GM13976 (cell line): ENCODE results near the gene NOXA1.

Experiments
- DNase-seq: peaks from one replicate; pipeline ENCODE4 v3.0.0; 2012; ENCODE audit warnings: low spot score
- in situ Hi-C: fragments of 300-500 bp; cut with MboI; formaldehyde crosslinking; loops from one replicate; pipeline ENCODE4 v1.12.0; 2022; ENCODE audit warnings: low sequenced_read_pairs, mixed read lengths, inconsistent platforms; ENCODE audit not compliant: unreplicated experiment
- TF ChIP-seq, protein P1 (sequence below): IDR thresholded peaks from 2 replicates; pipeline ENCODE4 v1.5.1; 2012; ENCODE audit warnings: borderline replicate concordance, mild to moderate bottlenecking; ENCODE audit not compliant: insufficient read depth; ENCODE audit errors: extremely low read depth, missing control alignments, control extremely low read depth

NOXA1 gene

DNA sequence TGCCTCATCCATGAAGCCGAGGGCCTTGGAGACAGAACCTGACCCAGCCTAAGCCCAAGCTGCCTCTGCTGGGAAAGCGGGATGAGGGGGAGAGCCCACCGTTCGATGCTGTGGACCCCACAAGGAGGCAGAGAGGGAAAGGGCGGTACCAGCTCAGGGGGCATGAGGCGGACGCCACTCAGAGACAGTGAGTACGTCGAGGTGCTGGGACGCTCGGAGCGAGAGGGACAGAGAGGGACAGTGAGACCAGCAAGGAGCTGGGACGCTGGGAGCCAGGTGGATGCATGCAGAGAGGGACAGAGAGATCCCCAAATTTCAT, 33.8 kb upstream of the NOXA1 start:
- in situ Hi-C loops: no loop called here
- TF ChIP-seq, protein P1, sequence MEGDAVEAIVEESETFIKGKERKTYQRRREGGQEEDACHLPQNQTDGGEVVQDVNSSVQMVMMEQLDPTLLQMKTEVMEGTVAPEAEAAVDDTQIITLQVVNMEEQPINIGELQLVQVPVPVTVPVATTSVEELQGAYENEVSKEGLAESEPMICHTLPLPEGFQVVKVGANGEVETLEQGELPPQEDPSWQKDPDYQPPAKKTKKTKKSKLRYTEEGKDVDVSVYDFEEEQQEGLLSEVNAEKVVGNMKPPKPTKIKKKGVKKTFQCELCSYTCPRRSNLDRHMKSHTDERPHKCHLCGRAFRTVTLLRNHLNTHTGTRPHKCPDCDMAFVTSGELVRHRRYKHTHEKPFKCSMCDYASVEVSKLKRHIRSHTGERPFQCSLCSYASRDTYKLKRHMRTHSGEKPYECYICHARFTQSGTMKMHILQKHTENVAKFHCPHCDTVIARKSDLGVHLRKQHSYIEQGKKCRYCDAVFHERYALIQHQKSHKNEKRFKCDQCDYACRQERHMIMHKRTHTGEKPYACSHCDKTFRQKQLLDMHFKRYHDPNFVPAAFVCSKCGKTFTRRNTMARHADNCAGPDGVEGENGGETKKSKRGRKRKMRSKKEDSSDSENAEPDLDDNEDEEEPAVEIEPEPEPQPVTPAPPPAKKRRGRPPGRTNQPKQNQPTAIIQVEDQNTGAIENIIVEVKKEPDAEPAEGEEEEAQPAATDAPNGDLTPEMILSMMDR: no peak
- no peak for DNase-seq

DNA sequence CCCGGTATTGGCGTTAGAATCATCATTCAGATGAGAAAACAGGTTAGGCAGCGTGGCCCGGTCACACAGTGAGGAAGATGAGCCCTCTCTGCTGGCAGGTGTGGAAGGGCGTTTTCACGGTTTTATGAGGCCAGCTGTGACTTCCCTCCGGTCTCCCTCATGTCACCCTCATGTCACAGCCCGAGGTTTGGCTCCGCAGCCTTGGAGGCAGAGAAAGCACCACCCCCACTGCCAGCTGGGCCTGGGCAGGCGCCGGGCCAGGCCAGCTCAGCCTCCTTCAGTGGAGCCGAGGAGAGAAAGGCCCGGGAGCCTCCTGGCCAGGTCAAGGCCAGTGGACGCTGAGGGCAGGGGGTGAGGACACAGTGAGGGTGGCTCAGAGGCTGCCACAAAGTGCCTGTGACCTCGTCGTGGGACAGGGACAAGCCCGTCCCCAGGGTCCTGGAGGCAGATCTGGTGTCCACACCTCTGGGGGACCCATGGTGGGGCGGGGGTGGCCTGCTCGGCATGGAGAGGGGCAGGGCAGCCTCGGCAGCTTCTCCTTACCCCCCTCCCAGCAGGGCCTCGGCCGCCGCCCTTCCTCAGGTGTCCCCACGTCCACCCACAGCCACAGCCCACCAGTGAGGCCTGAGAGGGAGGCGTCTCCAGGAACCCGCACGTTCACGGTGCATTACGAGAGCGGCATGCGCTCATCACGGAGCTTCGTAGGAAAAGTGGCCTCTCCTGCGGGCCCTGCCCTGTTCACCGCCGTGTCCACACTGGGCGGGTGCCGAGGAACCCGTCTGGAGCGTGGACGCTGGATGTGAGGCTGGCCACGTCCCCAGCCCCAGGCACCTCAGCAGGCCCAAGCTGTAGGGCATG, 32.4 kb upstream of the NOXA1 start:
- TF ChIP-seq, protein P1: no peak
- no peak for DNase-seq
- in situ Hi-C loops: no loop called here

DNA sequence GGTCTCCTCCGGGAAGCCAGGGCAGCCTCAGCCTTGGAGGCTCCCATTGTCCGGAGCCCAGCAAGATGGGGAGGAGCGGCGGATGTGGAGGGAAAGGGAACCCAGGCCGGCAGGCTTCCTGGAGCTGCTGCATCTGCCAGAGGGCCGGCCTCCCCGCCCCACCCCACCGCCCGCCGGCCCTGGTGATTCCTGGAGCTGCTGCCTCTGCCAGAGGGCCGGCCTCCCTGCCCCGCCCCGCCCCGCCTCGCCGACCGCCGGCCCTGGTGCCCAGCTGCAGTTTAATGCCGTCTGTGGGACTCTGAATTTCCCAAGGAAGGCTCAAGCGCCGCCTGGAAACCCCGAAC, 31.8 kb upstream of the NOXA1 start:
- in situ Hi-C loops: no loop called here
- no peak for DNase-seq
- TF ChIP-seq, protein P1: no peak

DNA sequence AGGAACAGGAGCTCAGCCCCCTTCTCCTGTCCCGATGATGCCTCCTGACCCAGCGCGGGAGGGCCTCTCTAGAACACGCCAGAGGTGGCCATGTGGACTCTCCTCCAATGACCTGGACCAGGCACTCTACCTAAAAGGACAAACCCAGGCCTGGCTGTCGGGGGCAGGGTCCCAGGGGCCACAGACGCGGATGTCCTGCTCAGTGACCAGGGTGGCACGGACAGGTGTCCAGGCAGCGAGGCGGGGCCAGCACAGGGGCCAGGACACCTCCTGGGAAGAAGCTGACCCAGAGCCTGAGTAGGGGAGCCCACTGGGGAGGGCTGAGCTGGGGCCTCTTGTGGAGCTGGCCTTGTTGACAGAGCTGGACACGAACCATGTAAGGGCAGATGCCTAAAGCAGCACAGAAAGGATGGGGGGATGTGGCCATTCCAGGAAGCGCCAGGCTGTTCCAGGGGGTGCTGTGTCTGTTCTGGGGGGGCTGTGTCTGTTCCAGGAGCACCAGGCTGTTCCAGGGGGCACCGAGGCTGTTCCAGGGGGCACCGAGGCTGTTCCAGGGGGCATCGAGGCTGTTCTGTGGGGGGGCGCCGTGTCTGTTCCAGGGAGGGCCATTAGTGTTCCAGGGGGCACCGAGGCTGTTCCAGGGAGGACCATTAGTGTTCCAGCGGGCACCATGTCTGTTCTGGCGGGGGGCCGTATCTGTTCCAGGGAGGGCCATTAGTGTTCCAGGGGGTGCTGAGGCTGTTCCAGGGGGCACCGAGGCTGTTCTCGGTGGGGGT, 30.8 kb upstream of the NOXA1 start:
- TF ChIP-seq, protein P1: no peak
- no peak for DNase-seq
- in situ Hi-C loops: no loop called here

DNA sequence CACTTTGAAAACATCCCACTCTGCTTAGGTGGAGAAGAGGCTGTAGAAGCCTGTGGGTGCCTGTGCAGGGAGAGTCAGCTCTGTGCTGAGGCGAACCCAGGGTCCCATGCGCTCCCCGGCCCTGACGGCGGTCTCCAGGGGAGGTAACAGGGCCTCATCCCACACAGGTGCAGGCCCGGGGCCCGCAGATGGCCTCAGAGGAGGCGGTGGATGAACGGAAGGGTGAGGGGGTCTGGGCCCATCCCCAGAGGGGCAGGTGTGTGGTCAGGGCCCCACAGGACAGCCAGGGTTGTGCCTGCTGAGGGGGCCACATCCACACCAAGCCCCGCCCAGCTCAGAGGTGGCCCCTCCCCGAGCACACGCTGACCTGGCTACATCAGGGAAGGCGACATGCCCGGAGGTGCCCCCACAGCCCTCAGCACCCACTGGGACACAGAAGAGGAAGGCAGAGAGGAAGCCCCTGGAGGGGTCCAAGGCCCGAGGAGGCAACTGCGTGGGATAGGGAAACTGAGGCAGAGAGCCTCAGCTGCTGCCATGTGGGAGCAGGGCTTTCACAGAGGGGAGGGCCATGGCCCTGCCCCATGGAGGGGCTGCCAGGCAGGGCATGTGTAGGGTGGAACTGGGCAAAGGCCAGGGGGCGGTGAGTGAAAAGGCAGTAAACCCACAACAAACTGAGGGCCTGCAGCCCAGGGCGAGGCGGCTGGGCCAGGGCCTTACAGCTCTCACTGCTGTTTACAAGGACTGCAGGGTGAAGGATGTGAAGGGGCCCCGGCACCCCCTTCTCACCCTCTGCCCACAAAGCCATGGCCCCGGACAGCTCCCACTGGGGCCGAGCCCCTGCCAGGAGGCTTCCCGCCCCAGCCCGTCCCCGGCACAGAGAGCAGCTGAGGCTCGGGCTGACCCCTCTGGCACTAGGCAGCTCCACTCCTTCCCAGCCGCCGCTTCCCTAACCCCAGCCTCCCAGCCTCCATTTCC, 29.7 kb upstream of the NOXA1 start:
- TF ChIP-seq, protein P1: no peak
- DNase-seq: no peak
- in situ Hi-C loops: no loop called here
